Stimulated activated CD4-positive, alpha-beta T cell treated with anti-CD3 and anti-CD28 coated beads, Interleukin-12 subunit alpha, Interleukin-12 subunit beta, amount 100 ng/mL, for 4 hours (primary cell): ENCODE data around the gene IMPA2.

Experiments
- DNase-seq: peaks from one replicate; pipeline ENCODE4 v3.0.0-alpha.2; 2020

IMPA2 gene

GRCh38 chr18:11991021-11991795 is 9.9 kb downstream of the IMPA2 start:
- no peak for DNase-seq

GRCh38 chr18:11992096-11992790 is 10.9 kb downstream of the IMPA2 start:
- no peak for DNase-seq

GRCh38 chr18:11993264-11993916 is 12.1 kb downstream of the IMPA2 start:
- no peak for DNase-seq

- no peak for DNase-seq
Observed at GRCh38 chr18:11994336-11994702, 13.0 kb downstream of the IMPA2 start.

- no peak for DNase-seq
Observed at GRCh38 chr18:11994703-11995444, 13.6 kb downstream of the IMPA2 start.

- peak; percentile 47 for DNase-seq
Observed at GRCh38 chr18:11995445-11996189, 14.3 kb downstream of the IMPA2 start.

GRCh38 chr18:11996190-11996754 is 15.0 kb downstream of the IMPA2 start:
- no peak for DNase-seq

GRCh38 chr18:11996907-11997306 is 15.6 kb downstream of the IMPA2 start:
- no peak for DNase-seq

GRCh38 chr18:11997466-11997865 is 16.2 kb downstream of the IMPA2 start:
- DNase-seq = no peak

- DNase-seq = no peak
Observed at GRCh38 chr18:11998193-11998592, 16.9 kb downstream of the IMPA2 start.

- DNase-seq = no peak
Observed at GRCh38 chr18:11999429-11999828, 18.1 kb downstream of the IMPA2 start.

- DNase-seq = no peak
Observed at GRCh38 chr18:12000072-12000659, 18.9 kb downstream of the IMPA2 start.

- no peak for DNase-seq
Observed at GRCh38 chr18:12001421-12001820, 20.1 kb downstream of the IMPA2 start.

- no peak for DNase-seq
Observed at GRCh38 chr18:12003894-12004293, 22.6 kb downstream of the IMPA2 start.

GRCh38 chr18:12005538-12006487 is 24.5 kb downstream of the IMPA2 start:
- DNase-seq = no peak

GRCh38 chr18:12006488-12006840 is 25.2 kb downstream of the IMPA2 start:
- DNase-seq = no peak

- no peak for DNase-seq
Observed at GRCh38 chr18:12007063-12007462, 25.8 kb downstream of the IMPA2 start.

- DNase-seq = no peak
Observed at GRCh38 chr18:12008181-12008767, 27.0 kb downstream of the IMPA2 start.

GRCh38 chr18:12008842-12009580 is 27.7 kb downstream of the IMPA2 start:
- no peak for DNase-seq
